ENCODE data around the gene CXXC5. TPM values are rescaled to one million over a fixed set of nuclear protein-coding genes. Genes with fewer than 3 reads are reported as not detected.
A peak's percentile ranks its signal among the peaks of the same experiment; 100 is the strongest.

Gene CXXC5
- total and polyA plus RNA-seq, 2 experiments from 2014 or later = 70.4 to 122 TPM

DNA sequence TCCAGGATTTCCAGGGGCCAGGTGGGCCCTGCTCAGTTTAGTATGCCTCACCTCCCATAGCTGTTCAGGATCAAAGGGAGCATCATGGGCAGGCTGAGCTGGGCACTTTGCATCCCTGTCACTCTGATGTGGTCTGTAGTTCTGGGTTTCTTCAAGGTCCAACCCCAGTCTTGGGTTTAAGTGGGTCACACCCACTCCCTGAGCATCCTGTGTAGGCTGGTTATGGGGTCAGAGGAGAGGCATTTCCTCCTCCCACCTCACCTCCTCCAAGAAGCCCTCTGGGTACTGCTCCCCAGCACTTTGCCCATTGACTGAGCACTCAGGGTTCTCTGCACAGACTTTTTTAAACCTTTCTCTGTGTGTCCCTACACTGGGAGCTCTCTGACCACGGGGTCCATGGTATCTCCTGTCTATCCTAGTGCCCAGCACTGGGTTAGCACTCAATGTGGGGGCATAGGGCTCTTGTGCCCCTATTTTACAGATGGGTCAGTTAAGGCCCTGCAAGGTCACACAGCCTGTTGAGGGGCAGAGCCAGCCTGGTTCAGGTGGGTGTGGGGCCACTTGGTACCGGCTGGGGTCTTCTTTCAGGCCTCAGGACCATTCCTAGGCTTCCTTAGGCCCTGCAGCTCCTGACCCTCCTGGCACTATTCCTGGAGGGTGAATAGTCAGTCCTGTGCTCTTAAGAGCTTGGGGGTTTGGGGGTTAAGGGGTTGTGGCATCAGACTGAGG lies 19.0 kb downstream of the CXXC5 start:
- peaks cover 47% of the 10 kb centered on the region for H3K4me1 ChIP-seq (ENCODE audit: low read depth)

DNA sequence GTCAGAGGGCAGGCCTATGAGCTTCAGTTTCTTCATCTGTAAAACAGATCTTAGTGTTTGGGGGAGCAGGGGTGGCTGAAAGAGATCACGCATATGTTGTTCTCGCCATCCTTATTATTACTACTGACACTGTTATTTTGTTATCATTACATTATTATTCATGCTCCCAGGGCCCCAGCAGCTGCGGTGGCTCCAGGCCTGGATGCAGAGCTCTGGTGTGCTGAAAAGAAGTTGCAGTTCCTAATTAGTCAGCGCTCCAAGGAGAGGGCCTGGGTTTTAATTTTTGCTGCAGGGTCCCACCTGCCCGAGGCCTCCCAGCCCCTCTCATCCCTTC lies 19.5 kb downstream of the CXXC5 start:
- peaks cover 47% of the 10 kb centered on the region for H3K4me1 ChIP-seq (ENCODE audit: low read depth)
- no peaks in the 10 kb centered on the region for H3K27me3 ChIP-seq
- peak in 1 of 2 donors; percentile 44 for DNase-seq (ENCODE audit: low read depth in 1 of 2, low spot score in 1 of 2)
- H3K4me3 ChIP-seq = no peak overlapping the region
- no peaks in the 10 kb centered on the region for H3K36me3 ChIP-seq
- peak overlapping the region; percentile 92 for H3K27ac ChIP-seq
- TF ChIP-seq, protein P1, sequence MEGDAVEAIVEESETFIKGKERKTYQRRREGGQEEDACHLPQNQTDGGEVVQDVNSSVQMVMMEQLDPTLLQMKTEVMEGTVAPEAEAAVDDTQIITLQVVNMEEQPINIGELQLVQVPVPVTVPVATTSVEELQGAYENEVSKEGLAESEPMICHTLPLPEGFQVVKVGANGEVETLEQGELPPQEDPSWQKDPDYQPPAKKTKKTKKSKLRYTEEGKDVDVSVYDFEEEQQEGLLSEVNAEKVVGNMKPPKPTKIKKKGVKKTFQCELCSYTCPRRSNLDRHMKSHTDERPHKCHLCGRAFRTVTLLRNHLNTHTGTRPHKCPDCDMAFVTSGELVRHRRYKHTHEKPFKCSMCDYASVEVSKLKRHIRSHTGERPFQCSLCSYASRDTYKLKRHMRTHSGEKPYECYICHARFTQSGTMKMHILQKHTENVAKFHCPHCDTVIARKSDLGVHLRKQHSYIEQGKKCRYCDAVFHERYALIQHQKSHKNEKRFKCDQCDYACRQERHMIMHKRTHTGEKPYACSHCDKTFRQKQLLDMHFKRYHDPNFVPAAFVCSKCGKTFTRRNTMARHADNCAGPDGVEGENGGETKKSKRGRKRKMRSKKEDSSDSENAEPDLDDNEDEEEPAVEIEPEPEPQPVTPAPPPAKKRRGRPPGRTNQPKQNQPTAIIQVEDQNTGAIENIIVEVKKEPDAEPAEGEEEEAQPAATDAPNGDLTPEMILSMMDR (IDR thresholded peaks at IDR 0.05; ENCODE audit: low read depth, low read length) = no peak
- H3K9me3 ChIP-seq (ENCODE audit: low read depth) = no peaks in the 10 kb centered on the region

More for the DNA sequence above, 19.0 kb downstream of the CXXC5 start:
- TF ChIP-seq, protein P1 (IDR thresholded peaks at IDR 0.05; ENCODE audit: low read depth, low read length) = no peak
- no peaks in the 10 kb centered on the region for H3K36me3 ChIP-seq
- H3K27ac ChIP-seq = peak overlapping the region; percentile 92
- no peak overlapping the region for H3K4me3 ChIP-seq
- H3K27me3 ChIP-seq = no peaks in the 10 kb centered on the region
- no peaks in the 10 kb centered on the region for H3K9me3 ChIP-seq (ENCODE audit: low read depth)
- DNase-seq (ENCODE audit: low read depth in 1 of 2, low spot score in 1 of 2) = no peak

DNA sequence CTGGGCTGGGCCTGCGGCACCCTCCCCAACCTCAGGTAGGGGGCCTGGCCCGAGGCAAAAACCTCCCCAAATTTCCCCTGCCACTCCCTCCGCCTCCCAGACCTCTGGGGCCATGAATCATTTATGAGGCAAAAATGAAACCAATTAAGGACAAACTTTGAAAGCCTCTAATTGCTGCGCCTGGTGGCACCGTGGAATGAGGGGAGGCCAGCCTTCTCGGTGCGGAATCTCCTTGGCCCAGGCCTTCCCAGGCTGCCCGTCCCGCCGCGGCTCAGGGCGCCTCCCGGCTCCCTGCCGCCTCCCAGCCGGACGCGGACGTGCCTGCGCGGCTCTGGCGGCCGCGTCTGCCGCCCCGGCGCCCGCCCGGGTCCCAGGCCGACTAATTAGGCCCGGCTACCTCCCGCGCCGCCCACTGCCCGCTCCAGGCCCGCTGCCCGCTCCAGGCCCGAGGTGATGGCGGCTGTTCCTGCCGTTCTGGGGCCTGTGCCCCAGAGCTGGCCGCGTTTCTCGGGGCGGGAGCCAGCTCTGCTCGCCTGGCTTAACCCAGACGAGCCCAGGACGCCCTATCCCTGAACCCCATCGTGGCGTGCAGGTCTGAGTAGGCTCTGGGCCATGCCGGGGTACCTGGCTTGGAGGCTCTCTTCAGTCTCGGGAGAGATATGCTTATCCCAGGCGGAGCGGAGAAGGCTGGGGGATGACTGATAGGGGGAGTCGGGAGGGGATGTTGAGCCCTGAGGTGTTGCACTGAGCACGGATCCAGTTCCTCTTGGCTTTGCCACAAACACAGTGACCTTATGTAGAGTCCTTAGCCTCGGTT lies 20.1 kb downstream of the CXXC5 start:
- DNase-seq (ENCODE audit: low read depth in 1 of 2, low spot score in 1 of 2) = peak in 1 of 2 donors; percentile 57
- H3K27ac ChIP-seq = peak overlapping the region; percentile 92

DNA sequence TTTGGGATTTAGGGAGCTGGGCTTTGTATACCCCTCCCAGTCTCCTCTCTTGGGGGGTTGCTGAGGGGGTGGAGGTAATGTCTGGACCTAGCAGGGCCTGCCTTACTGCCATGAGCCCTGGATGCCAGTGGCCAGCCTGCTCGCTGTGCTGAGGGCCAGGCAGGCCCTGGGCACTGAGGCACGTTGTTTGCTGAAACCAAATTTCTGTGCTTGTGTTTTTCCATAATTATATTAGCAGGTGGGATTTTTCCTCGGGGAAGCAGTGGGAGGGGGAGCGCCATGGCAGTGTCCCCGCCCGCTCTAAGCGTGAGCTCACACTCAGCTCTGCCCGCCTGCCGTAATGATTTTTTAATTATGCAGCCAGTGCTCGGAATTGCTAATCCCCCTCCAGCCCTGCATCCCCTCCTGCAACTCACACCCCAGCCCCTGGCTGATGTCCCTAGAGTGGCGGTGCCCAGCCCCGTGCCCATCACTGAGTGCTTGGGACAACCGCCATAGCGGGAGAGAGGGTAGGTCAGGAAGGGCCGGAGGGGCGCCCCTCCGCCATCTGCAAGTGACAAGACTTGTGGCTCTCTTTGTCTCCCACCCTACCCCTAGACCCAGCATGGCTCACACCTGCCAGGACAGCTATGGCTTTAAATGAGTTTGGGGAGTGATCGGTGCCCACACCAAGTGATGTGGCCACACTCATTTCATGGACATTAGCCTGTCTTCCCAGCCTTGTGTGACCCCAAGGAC lies 20.9 kb downstream of the CXXC5 start:
- H3K27ac ChIP-seq = peak overlapping the region; percentile 92
- no peak overlapping the region for H3K4me3 ChIP-seq
- H3K4me1 ChIP-seq (ENCODE audit: low read depth) = peaks cover 50% of the 10 kb centered on the region
- H3K9me3 ChIP-seq (ENCODE audit: low read depth) = no peaks in the 10 kb centered on the region
- DNase-seq (ENCODE audit: low read depth in 1 of 2, low spot score in 1 of 2) = no peak
- H3K36me3 ChIP-seq = no peaks in the 10 kb centered on the region
- TF ChIP-seq, protein P1 (IDR thresholded peaks at IDR 0.05; ENCODE audit: low read depth, low read length) = no peak
- no peaks in the 10 kb centered on the region for H3K27me3 ChIP-seq

More for the DNA sequence above, 20.1 kb downstream of the CXXC5 start:
- Histone ChIP-seq H3K4me3 (no peak overlapping the region), H3K9me3 (ENCODE audit: low read depth) (no peaks in the 10 kb centered on the region), H3K27me3 (no peaks in the 10 kb centered on the region), H3K36me3 (no peaks in the 10 kb centered on the region), H3K4me1 (ENCODE audit: low read depth) (peaks cover 47% of the 10 kb centered on the region)
- TF ChIP-seq, protein P1 (IDR thresholded peaks at IDR 0.05; ENCODE audit: low read depth, low read length) = no peak

DNA sequence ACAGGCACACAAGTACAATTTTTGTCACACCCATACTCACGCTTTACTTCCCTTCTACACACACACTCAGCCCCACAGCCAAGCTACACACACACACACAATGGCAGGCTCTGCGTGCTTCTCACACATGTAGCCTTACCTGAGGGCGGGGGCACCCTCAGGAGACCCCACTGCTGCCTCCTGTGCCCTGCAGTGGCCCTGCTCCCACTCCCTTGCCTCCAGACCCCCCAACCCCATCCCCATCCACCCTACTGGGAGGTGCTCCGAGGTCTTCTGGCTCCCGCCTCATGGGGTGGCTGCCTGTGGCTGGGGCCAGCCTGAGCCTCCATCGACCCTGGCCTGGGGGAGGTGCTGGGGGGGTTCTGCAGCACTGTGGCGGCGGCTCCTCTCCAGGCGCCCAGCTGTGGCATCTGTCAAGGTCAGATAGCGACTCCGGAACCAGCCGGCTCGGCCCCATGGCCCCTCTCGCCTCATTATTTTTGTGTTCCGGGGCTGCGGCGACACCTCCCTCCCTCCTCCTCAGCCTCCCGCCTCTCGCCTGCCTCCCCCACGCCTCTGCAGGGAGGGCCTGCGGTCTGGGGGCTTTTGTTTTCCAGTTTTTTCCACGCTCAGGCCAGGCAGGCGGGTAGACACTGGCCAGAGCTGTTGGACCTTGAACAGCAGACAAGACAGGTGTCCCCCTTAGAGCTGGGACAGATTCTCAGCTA lies 21.7 kb downstream of the CXXC5 start:
- Histone ChIP-seq H3K27ac (peak overlapping the region; percentile 92), H3K4me1 (ENCODE audit: low read depth) (peaks cover 54% of the 10 kb centered on the region), H3K36me3 (no peaks in the 10 kb centered on the region), H3K9me3 (ENCODE audit: low read depth) (no peaks in the 10 kb centered on the region), H3K27me3 (no peaks in the 10 kb centered on the region), H3K4me3 (no peak overlapping the region)
- DNase-seq (ENCODE audit: low read depth in 1 of 2, low spot score in 1 of 2) = peak in 1 of 2 donors; percentile 74
- TF ChIP-seq, protein P1 (IDR thresholded peaks at IDR 0.05; ENCODE audit: low read depth, low read length) = no peak

Measured in cardiac muscle cell (in vitro differentiated cells and primary cell).